GM18520 (cell line): Measurements from ENCODE around the gene ZC2HC1B.
A peak's percentile ranks its signal among the peaks of the same experiment; 100 is the strongest.
"Not testable (repeated sequence)": the region's sequence is repeated elsewhere in the genome, so short reads cannot be mapped to it uniquely, and the experiment has no call there.

Experiments
- ATAC-seq: cut with Tn5 transposase; IDR thresholded peaks from one replicate; pipeline ENCODE4 v1.9.1; 2021; ENCODE audit not compliant: unreplicated experiment

Gene ZC2HC1B

DNA sequence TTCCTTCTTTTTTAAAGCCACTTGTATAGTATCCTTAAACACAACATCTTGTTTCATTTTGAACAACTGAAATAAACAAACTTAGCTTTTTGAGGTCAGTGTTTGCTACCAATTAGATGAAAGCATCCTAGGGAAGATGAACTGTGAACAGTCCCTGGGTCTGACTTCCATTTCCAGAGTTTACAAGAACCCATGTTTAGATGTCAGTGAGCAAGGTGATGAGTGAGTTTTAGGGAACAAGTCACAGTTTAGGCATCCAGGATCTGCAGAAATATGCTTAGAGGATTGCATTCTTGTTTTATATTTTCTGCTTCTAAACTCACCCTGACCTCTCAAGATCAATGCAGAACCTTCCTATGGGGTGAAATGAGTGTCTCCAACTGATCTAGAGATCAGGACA, 3.0 kb downstream of the ZC2HC1B start:
- ATAC-seq = no peak

GRCh38 chr6:143868808-143869207, 4.5 kb downstream of the ZC2HC1B start:
- ATAC-seq = not testable (repeated sequence)

- not testable (repeated sequence) for ATAC-seq
Observed at GRCh38 chr6:143871202-143871730, 7.0 kb downstream of the ZC2HC1B start.

DNA sequence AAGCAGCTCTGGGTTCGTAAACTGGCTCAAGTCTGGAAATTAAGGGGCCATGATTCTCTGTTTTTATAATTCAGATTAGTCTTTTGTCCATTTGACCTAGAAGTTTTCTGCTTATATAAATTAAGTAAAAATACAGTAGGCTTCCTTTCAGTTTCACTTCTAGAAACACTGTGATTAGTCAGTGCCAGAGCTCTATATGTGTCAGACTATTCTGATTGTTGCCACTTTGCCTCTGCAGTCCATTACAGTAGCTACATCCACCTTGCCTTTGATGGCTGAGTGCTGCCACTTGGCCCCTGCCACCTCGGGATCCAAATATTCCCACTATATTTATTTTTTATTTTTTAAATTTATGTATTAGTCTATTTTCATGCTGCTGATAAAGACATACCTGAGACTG, 7.9 kb downstream of the ZC2HC1B start:
- ATAC-seq = peak; percentile 99

- not testable (repeated sequence) for ATAC-seq
Observed at GRCh38 chr6:143873600-143873999, 9.3 kb downstream of the ZC2HC1B start.

DNA sequence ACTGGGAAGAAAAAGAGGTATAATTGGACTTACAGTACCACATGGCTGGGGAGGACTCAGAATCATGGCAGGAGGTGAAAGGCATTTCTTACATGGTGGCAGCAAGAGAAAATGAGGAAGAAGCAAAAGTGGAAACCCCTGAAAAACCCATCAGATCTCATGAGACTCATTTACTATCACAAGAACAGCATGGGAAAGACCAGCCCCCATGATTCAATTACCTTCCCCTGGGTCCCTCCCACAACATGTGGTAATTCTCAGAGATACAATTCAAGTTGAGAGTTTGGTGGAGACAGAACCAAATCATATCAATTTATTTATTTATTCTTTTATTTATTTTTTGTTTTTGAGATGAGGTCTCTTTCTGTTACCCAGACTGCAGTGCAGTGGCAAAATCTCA, 10.2 kb downstream of the ZC2HC1B start:
- not testable (repeated sequence) for ATAC-seq

- ATAC-seq = no peak
Observed at GRCh38 chr6:143877584-143878271, 13.5 kb downstream of the ZC2HC1B start.

DNA sequence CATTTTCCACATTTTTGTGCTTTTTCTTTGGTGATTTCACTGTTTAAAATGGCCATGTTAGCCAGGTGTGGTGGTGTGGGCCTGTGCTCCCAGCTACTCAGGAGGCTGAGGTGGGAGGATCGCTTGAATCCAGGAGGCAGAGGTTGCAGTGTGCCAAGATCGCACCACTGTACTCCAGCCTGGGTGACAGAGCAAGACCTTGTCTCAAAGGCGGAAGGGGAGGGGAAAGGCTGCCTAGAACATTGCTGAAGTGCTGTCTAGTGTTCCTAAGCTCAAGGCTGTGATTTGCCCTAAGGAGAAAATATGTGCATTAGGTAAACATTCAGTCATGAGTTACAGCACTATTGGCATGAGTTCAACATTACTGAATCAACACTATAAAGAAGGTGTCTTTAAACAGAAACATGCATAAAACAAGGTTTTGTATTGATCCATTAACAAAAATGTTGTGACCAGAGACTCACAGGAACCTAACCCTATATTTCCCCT, 14.0 kb downstream of the ZC2HC1B start:
- no peak for ATAC-seq

DNA sequence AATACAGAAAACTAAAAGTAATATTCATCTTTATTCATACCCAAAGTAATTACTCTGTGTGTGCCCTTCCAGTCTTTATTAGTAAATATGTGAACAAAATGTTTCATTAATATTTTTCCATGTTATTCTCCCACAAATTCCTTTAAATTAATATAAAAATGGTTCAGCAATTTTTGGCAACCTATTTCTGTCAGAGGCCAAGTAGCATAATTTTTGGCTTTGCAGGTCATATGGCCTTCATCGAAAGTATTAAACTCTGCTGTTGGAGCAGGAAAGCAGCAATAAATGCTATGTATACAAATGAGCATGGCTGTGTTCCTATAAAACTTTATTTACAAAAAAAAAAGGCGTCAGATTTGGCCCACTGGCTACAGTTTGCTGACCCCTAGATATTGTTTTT, 16.1 kb downstream of the ZC2HC1B start:
- ATAC-seq = no peak

- ATAC-seq = no peak
Observed at GRCh38 chr6:143882401-143882930, 18.2 kb downstream of the ZC2HC1B start.

- no peak for ATAC-seq
Observed at GRCh38 chr6:143884216-143884900, 20.1 kb downstream of the ZC2HC1B start.

DNA sequence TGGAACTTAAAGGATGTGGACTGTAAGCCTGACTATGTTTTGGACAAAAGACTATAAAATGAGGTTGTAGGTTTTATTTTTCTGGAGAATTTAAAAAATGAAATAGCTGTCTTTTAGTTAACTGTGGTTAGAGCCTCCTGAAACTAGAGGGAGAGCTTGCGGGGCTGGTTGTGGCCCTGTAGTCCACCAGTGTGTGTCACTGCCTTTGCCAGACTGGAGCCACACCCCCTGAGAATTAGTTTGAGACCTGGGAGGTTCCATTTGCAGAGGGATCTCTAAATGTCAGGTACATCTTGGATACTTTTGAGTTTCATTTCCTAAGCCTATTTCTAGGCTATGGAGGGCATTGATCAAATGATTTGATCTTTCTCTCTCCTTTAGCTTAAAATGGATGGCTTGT, 20.8 kb downstream of the ZC2HC1B start:
- ATAC-seq = no peak

- ATAC-seq = no peak
Observed at GRCh38 chr6:143894655-143895054, 30.4 kb downstream of the ZC2HC1B start.

- no peak for ATAC-seq
Observed at GRCh38 chr6:143896126-143896860, 32.0 kb downstream of the ZC2HC1B start.

GRCh38 chr6:143900358-143900757, 36.1 kb downstream of the ZC2HC1B start:
- ATAC-seq = no peak

DNA sequence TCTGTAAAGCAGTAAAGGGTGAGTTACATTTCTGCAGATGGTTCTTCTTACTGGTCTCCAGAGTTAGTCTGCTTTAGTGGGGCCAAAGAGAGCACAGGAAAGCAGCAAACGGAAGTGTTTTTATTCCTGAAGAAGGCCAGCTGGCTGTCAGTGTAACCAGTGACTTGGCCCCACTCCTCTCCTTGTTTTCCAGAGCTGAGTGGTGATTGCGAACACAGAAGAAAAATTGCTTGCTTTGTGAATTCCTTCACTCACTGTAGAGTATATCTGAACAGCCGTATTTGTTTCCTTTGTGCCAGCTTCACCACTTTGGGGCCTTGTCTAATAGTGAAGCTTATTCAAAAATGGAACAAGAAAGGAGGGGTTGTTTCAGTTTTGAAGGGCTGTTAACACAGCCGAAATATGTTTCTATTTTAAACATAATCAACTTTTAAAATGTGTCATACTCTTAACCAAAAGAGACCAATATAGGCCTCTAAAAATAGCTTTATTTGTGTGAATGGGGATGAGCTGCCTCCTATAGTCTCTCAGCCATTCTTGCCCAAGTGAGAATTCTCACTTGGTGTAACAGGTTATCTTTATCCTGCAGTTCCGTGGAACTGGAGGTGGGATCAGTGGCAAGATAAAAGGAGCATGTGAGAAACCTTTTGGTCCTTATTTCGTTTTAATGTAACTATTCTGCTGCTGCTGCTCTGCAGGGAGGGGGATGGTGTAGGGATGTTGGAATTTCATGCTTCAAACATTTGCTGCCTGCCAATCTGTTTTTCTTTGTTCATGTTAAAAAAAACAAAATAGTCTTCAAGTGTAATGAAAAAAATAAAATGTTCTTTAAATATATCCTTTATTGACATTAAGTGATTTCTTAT, 37.8 kb downstream of the ZC2HC1B start:
- peak; percentile 98 for ATAC-seq

DNA sequence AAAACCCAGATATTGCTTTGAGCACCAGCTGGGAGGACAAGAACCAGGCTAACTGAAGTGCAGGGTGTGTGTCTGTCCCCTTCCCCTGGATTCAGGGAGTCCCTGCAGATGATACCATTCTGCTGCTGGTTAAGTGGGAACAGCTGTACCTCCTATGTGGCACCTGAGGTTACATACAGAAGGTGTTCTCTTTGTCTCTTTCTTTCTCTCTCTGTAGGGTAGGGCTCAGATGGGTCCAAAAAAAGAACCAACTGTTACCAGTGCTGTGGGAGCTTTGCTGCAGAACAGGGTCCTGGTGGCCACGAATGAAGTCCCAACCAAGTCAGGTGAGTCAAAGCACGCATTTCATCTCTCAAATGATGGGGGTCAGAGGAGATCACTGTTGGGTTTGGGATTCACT, 38.6 kb downstream of the ZC2HC1B start:
- ATAC-seq = no peak

DNA sequence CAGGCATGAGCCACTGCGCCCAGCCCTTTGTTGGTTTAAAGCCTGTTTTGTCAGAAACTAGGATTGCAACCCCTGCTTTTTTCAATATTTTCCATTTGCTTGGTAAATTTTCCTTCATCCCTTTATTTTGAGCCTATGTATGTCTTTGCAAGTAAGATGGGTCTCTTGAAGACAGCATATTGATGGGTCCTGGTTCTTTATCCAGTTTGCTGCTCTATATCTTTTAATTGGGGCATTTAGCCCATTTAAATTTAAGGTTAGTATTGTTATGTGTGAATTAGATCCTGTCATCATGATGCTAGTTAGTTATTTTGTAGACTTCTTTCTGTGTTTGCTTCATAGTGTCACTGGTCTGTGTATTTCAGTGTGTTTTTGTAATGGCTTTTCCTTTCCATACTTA, 46.8 kb downstream of the ZC2HC1B start:
- no peak for ATAC-seq

- ATAC-seq = no peak
Observed at GRCh38 chr6:143912671-143913070, 48.4 kb downstream of the ZC2HC1B start.

GRCh38 chr6:143917026-143917425, 52.8 kb downstream of the ZC2HC1B start:
- ATAC-seq = not testable (repeated sequence)
